GM12891 (cell line): Measurements from ENCODE around the gene MGLL.

Source experiments
- PAX5 ChIP-seq: IDR thresholded peaks from 2 replicates; pipeline ENCODE4 v1.6.1; 2011; ENCODE audit warnings: low read length, moderate library complexity, mild to moderate bottlenecking; ENCODE audit not compliant: insufficient read depth, severe bottlenecking
- POLR2A ChIP-seq: IDR thresholded peaks from 2 replicates; pipeline ENCODE4 v1.6.1; 2011; ENCODE audit warnings: low read depth, low read length, control low read depth
- POLR2AphosphoS5 ChIP-seq: IDR thresholded peaks from 2 replicates; pipeline ENCODE4 v1.6.1; 2011; ENCODE audit warnings: low read depth, low read length, control low read depth
- POU2F2 ChIP-seq: IDR thresholded peaks from 2 replicates; pipeline ENCODE4 v1.6.1; 2011; ENCODE audit warnings: low read depth, mild to moderate bottlenecking, control low read depth, low read length, moderate library complexity
- SPI1 ChIP-seq: IDR thresholded peaks from 2 replicates; pipeline ENCODE4 v1.6.1; 2011; ENCODE audit warnings: low read depth, low read length, control low read depth
- TAF1 ChIP-seq: IDR thresholded peaks from 2 replicates; pipeline ENCODE4 v1.6.1; 2011; ENCODE audit warnings: low read depth, low read length, control low read depth

- TF ChIP-seq POLR2AphosphoS5 (no peak), POLR2A (no peak), TAF1 (no peak), PAX5 (no peak), SPI1 (no peak), POU2F2 (no peak)
Measured at GRCh38 chr3:127688416-127689265, 133.7 kb downstream of the MGLL start.
